ENCODE measurements around the gene ADA.
"Not testable (repeated sequence)": the region's sequence is repeated elsewhere in the genome, so short reads cannot be mapped to it uniquely, and the experiment has no call there.

Gene ADA

GRCh38 chr20:44651684-44652423 is at the start of gene ADA:
TSS of gene ADA (minus strand) at chr20:44651699. CDS start at chr20:44651607, 92 bp downstream.
- DNase-seq = peak; percentile 43 to 46

DNA sequence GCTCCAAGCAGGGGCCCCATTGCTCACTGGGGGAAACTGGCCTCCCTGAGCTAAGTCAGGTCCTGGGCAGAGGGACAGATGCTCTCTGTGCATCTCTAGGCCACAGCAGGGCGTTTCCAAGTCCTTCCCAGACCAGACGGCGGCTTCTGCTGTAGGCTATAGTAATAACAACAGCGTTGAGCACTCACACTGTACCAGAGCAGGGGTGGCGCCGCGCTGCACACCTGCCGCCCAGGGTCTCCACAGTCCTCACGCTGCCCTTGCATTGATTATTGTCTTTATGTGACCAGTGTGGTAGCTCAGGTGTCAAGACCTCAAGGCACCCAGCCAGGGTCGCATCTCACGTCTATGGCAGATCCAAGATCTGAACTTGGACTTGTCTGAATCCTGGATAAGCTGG is 48.8 kb upstream of the ADA start:
- DNase-seq = no peak

GRCh38 chr20:44698351-44698750 is 46.9 kb upstream of the ADA start:
- DNase-seq = no peak

- not testable (repeated sequence) for DNase-seq
These were observed 45.5 kb upstream of the ADA start for GRCh38 chr20:44697041-44697440.

DNA sequence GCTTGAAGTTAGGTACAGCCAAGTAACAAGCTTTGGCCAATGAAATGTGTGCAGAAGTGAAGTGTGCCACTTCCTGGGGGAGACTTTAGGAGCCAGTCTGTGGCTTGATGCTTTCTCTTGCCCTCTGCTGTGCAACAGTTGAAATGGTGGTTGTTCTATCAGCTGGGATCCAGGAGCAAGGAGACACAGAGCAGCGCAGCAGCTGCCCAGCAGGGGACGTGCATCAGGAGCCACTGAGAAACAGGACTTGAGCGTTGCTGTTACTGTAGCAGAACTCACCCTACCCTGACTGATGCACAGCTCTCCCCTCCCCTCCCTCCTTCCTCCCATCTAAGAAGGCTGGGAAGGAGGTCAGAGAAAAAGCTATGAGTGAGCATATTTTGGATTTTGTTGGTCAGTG is 44.8 kb upstream of the ADA start:
- DNase-seq = no peak

DNA sequence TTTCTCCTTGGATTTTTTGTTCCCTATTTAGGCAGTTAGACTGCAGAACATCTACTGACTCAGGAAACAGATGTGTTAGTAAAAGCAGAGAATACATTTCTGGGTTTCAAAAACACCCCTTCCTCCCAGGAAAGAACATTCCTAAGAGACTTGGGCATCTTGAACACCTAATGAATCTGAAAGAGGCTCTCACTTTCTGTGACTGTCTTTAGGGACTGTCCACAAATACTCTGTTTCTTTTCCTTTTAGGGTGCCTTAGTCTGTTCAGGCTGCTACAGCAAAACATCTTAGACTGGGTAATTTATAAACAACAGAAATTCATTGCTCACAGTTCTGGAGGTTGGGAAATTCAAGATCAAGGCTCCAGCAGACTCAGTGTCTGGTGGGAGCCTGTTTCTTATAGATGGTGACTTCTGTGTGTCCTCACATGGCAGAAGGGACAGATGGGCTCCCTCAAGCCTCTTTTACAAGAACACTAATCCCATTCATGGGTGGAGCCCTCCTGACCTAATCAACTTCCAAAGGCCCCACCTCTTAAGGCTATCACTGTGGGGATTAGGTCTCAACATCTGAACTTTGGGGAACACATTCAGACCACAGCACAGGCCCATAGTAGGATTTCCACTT is 44.3 kb upstream of the ADA start:
- no peak for DNase-seq

DNA sequence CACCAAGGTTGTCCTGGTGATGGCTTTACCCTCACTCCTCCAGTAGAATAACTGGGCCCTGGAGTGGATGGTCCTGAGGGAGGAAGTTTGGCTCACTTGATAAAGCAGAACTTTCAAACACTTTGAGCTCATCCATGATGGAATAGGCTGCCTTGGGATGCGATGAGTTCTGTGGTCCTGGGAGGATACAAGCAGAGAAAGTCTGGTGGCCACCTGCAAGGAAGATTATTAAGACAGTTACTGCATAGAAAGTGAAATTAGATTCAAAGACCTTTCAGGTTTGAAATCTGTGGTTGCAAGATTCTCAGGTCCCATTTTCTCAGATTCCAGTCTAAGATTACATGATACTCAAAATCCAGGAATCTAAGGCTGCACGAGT is 43.8 kb upstream of the ADA start:
- no peak for DNase-seq

DNA sequence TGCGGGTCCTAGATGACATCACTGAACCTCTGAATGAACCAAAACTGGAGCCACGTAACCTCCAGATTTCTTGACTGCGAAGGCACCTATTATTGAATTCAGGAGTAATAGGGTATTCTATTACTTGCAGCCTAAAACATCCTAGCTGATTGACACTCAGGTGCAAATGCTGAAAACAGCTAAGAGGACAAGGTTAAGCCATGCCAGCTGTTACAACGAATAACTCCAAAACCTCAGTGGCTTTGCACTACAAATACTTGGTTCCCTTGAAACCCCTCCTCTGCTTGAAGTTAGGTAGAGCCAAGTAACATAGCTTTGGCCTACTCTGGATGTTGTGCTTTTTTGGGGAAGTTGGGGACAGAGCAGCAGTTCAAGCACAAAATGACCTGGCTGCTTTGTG is 42.7 kb upstream of the ADA start:
- DNase-seq = no peak

DNA sequence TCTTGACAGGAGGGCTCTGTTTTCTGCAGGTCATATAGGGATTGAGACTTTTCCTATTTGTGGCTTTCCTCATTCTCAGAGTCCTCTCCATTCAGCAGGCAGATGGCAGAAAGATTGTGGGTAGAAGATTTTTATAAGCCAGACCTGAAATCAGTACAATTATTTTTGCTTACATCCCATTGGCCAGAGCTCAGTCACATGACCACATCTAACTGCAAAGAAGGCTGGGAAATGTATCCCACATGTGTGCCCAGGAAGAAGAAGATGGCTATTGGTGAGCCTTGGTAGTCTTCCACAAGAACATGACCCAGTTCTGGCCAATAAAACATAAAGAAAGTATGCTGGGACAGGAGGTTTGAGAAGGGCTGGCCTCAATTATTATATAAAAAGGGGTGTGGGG is 42.1 kb upstream of the ADA start:
- no peak for DNase-seq

DNA sequence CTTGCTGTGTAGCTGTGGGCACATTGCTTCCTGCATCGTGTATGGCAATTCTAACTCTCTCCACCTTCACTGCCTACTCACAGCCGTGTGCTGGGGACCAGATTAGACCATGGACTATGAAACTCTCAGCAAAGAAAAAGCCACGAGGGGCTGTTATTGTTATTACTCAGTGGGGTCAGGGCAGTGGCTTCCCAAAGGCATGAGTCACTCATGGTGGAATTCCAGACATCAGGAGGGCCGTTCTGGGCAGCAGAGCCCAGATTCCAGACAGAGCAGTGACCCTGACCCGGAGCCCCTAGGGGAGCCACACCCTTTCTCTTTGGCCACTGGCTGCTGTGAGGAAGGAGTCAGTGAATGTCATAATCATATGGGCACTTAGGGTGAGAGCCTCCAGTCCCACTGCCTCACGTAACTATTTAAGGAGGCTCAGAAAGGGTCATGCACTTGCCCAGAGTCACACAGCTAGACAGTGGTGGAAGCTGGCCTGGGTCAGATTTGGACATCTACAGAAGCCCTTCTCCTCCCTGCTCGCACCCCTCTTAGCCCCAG is 41.5 kb upstream of the ADA start:
- no peak for DNase-seq

DNA sequence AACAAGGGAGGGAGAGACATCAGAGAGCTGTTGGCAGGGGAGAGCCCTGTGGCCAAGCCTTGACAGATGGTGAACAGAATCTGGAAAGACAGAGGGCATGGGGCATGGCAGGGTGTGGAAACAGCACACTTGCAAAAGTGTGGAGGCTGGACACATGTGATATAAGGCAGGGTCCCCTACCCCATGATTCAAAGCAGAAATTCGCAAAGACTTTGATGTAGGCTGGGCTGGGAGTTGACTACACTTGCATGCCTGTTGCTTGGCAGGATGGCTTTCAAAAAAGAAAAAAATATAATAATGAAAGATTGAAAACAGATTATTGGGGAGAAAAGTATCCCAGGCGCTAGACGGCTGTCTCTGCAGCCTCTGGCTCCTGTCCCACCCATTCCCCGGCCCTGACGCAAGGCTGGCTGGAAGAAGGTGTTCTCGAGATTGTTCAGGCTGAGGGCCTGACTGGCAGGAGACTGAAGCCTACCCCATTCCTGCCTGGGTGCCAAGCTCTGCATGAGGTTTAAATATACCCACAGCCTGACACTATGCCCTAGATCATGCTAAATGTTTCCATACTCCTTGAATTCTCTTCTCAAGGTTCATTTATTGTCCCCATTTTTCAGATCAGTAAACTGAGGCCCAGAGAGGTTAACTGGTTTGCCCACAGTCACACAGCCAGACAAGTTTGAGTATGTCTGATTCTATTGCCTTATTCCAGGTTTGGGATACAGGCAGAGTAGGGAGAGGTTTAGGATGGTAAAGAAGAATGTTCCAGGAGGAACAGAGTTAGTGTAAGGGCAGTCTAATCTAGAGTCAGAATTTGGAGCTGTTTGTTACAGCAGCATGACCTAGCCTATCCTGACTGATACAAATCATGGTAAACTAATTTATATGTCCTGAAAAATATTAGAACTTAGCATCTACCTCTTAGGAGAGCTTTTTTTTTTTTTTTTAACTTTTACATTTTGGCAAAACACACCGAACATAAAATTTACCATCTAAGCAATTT is 40.2 kb upstream of the ADA start:
- DNase-seq = no peak

GRCh38 chr20:44690781-44691423 is 39.4 kb upstream of the ADA start:
- DNase-seq = no peak

DNA sequence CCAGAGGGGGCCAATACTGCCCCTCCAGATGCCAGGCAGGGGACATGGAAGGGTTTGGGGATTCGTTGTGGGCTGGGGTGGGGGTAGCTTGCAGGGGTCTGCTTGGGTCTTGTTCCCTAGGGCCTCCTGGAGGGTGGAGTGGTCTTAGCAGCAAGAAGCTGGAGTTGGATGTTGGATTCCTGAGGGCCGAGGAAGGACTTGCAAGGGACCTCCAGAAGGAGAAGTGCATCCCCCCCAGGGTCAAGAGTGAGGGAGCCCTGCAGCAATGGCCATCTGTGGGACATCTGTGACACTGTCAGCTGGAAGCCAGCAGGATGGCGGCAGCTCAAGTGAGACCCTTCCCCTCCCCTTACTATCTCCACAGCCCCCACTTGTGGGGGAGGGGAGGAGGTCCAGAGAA is 38.3 kb upstream of the ADA start:
- no peak for DNase-seq

GRCh38 chr20:44688053-44688625 is 36.6 kb upstream of the ADA start:
- no peak for DNase-seq

- no peak for DNase-seq
These were observed 35.4 kb upstream of the ADA start for GRCh38 chr20:44686934-44687333.

GRCh38 chr20:44684047-44684967 is 32.8 kb upstream of the ADA start:
- no peak for DNase-seq

DNA sequence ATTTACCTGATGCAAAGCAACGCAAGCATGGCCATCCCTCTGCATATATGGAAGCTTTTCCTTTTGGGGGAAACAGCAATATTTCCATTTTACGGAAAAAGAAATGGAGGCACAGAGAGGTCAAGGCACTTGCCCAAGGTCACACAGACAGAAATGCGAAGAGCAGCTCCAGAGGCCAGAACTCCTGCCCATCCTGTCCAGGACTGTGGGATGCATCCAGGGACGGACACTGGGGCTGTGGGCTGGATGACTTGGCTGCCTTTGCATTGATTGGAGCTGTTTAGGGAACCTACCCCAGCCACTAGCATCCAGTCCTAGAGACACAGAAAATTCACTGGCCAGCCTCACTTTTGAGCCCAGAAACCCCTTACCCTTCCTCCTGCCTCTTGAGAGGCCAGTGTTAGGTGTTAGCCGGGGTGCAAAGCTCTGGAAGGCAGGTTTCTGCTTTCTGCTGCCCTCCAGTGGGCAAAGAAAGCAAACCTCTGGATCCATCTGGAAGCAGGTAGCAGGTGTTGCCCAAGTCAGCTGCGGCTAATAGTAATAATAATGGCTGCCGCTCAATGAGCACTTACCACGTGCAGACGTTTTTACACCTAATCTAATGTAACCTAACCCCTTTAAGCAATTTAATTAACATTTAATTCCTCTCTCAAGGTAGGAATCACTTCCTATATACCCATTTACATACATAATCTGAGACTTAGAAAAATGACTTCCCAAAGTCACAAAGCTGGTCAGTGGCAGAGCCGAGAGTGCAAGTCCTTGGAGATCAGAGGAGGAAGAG is 32.0 kb upstream of the ADA start:
- peak; percentile 50 to 71 for DNase-seq

DNA sequence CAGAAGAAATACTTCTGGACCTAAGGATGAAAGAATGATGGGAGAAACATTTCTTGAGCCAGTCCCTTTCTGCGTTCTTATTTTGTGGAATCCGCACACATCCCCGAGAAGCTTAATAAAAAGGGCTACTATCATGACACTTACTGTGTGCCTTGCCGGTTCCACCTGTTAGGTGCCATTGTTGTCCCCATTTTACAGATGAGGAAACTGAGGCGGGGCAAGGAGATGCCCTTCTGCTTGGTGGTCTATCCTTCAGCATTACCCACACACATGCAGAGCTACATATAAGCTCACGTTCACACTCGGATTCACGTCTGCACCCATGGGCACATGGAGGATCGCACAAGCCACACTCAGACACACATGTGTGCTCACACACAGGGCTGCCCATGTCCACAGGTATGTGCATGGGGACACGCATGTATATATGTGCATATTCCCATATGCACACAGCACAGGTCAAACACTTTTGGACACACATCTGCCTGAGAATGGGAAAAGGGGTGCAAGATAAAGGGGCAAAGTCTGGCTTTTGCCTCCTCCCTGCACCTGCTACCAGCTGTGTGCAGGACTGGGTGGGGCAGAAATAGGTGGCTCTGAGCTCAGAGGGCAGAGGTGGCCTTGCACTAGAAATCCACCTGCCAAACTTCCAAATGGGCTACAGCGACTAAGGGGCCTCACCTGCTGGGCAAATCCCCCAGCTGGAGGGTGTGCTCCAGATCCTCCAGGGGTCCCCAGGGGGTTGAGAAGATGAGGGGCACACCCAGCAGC is 30.5 kb upstream of the ADA start:
- no peak for DNase-seq

- DNase-seq = no peak
These were observed 27.6 kb upstream of the ADA start for GRCh38 chr20:44678990-44679611.
